Measurements from ENCODE around the gene LAMC1.

LAMC1 gene

GRCh38 chr1:183023146-183023600, at the start of gene LAMC1:
Gene LAMC1, plus strand, starts transcription at chr1:183023420. Its CDS starts 297 bp downstream, at chr1:183023717.
- peak; percentile 80 for DNase-seq (ENCODE audit: low spot score)

DNA sequence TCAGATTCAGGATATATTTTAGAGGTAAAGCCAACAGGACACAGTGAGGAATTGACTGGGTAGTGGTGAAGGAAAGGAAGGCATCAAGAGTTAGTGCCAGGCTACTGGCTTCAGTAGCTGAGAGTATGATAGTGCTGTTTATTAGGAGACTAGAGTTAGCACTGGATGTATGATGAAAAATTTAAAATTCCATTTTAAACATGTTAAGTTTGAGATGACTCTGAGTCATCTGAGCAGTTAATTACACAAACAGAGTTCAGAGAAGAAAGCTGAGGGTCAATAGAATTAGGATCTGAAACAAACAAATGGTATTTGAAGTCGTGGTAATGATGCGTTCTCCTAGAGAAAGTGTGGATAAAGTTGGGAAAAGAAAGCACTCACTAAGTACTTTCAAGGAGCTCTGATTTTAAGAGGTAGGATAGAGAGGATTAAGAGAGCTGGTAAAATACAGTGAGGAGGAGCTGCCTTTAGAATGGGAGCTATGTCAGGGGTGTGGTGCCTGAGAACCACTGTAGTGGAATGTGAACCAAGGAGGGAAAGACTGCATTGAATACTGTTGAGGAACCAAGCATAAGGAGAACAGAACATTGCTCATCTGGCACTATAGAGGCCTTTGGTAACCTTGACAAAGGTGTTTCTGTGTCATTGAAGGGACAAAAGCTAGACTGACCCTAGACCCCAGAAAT, 48.6 kb upstream of the LAMC1 start:
- DNase-seq (ENCODE audit: low spot score) = no peak

DNA sequence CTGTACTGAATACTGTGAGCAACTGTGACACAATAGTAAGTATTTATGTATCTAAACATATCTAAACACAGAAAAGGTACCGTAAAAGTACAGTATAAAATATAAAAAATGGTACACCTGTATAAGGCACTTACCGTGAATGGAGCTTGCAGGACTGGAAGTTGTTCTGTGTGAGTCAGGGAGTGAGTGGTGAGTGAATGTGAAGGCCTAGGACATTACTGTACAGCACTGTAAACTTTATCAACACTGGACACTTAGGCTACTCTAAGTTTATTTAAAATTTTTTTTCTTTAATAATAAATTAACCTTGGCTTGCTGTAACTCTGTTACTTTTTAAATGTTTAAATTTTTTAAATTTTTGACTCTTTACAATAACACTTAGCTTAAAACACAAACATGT, 45.7 kb upstream of the LAMC1 start:
- DNase-seq (ENCODE audit: low spot score) = no peak

DNA sequence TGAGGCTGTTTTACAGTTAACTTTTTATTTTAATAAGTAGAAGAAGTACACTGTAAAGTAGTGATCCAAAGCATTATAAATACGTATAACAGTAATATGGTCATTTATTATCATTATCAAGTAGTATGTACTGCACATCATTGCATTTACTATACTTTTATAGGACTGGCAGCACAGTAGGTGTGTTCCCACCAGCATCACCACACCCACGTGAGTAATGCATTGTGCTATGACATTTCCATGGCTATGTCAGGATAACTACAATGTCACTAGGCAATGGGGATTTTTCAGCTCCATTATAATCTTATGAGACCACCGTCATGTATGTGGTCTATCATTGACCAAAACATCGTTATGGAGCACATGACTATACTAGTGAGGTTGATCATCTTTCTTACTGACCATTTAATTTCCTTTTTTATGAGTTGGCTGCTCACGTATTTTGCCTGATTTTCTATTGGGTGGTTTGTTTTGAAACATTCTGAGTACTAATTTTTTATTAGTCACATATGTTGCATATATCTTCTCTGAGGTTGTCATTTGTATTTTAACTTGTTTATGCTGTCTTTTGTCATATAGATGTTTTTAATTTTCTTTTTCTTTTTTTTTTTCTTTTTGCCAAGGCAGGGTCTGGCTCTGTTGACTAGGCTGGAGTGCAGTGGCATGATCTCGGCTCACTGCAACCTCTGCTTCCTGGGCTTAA, 44.9 kb upstream of the LAMC1 start:
- no peak for DNase-seq (ENCODE audit: low spot score)

DNA sequence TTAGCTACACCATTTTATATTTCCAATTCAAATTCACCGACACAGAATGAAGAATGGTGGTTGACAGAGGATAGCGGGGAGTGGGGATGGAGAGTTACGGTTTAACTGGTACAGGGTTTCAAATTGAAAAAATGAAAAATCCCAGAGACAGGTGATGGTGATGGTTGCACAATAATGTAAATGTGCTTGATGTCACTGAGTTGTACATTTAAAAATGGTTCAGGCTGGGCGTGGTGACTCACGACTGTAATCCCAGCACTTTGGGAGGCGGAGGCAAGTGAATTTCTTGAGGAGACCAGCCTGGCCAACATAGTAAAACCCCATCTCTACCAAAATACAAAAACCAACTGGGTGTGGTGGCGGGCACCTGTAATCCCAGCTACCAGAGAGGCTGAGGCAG, 39.1 kb upstream of the LAMC1 start:
- DNase-seq (ENCODE audit: low spot score) = no peak

DNA sequence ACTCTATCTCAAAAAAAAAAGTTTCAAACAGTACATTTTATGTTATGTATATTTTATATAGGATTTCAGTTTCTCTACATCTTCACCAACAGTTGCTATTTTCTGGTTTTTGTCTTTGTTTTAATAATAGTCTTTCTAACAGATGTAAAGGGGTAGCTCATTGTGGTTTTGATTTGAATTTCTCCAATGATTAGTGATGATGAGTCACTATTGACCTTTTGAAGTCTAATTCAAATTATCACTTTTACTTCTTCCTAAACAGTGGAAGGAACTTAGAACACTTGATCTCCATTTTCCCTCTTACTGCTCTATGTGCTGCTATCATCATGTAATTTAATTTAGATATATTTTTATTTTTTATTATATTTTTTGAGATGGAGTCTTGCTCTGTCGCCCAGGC, 38.6 kb upstream of the LAMC1 start:
- DNase-seq (ENCODE audit: low spot score) = no peak

DNA sequence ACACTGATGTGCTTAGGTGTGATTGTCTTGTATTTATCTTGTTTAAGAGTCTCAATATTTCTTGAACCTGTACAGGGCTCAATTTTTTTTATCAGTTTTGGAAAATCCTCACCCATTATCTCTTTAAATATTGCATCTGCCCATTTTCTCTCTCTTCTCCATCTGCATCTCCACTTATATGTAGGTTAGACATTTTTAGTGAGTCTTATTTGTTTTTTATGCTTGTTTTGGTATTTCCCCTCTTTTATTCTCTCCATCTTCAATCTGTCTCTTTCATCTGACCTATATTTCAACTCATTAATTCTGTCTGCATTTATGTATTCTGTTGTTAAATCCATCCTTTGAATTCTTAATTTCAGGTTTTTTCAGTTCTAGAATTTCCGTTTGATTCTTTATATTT, 37.3 kb upstream of the LAMC1 start:
- DNase-seq (ENCODE audit: low spot score) = no peak

GRCh38 chr1:182990413-182991144, 32.6 kb upstream of the LAMC1 start:
- no peak for DNase-seq (ENCODE audit: low spot score)

DNA sequence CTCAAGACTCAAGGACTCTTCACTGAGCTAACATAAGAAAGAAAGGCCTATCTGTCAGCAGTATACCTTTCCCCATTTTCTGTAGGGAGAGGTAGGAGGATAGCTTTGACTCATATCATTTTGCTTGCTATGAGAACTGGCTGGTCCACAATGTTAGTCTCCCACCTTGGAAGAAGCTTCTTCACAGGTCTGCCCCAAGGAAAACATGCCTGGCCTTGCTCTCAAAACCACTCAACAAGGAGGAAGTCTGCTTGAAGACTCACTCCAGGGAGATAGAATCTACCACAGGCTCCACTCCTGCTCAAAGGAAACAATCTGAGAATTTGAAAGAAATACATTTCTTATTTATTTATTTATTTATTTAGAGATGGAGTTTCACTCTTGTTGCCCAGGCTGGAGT, 29.5 kb upstream of the LAMC1 start:
- no peak for DNase-seq (ENCODE audit: low spot score)

DNA sequence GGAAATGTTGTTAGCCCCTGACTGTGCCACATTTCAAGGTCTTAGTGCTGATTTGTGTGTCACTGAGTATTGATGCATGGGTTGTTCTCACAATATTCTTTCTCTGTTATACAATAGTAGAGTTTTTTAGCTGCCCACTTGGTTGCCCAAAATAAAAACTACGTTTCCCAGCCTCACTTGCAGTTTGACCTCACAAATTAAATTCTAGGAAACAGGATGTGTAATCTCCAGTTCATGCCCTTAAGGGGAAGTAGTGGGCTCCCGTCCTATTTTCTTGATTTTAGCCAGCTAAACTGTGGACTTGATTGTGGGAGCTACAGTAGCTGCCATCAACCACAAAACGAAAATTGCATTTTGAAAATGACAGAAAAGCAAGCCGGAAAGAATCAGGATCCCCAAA, 27.3 kb upstream of the LAMC1 start:
- DNase-seq (ENCODE audit: low spot score) = no peak

DNA sequence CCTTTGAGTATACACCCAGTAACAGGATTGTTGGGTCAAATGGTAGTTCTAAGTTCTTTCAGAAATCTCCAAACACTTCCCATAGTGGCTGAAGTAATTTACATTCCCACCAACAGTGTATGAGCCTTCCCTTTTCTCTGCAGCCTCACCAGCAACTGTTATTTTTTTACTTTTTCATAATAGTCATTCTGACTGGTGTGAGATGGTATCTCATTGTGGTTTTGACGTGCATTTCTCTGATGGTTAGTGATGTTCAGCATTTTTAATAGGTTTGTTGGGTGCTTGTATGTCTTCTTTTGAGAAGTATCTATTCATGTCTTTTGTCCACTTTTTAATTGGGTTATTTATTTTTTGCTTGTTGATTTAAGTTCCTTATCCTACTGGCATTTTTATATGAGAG, 26.4 kb upstream of the LAMC1 start:
- DNase-seq (ENCODE audit: low spot score) = no peak

GRCh38 chr1:182998482-182998881, 24.7 kb upstream of the LAMC1 start:
- no peak for DNase-seq (ENCODE audit: low spot score)

GRCh38 chr1:183000167-183000962, 22.9 kb upstream of the LAMC1 start:
- no peak for DNase-seq (ENCODE audit: low spot score)

DNA sequence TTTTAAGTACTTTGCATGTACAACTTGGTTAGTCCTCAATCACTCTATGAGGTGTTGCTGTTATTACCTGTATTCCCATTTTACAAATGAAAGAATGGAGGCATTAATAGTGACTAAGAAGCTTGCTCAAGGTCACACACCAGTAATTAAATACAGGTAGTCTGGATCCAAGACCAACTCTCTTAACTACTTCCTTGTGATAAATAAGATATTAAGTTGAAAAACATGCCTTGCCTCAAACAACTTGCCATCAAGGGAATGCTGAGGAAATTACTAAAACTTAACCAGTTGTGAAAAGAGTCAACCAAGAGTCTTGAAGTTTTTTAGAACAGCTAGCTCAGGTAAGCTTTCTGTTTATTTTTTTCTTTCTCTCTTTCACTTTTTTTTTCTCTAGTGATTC, 21.0 kb upstream of the LAMC1 start:
- DNase-seq (ENCODE audit: low spot score) = no peak

DNA sequence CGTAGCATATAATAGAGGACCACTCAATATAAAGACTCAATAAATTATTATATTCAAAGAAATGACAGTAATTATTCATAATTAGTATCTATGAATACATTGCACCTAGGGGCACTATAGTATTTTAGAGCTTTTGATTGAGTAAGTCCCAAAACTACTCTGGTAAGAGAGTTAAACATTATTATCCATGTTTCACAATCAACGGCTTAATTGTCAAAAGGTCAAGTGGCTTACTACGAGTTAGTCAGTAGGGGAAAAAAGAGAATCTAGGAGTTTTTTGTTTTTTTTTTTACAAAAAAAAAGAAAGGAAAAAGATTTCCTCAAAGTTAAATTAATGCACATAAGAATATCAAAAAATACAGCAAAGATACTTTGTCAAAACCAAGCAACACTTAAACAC, 20.4 kb upstream of the LAMC1 start:
- DNase-seq (ENCODE audit: low spot score) = no peak

DNA sequence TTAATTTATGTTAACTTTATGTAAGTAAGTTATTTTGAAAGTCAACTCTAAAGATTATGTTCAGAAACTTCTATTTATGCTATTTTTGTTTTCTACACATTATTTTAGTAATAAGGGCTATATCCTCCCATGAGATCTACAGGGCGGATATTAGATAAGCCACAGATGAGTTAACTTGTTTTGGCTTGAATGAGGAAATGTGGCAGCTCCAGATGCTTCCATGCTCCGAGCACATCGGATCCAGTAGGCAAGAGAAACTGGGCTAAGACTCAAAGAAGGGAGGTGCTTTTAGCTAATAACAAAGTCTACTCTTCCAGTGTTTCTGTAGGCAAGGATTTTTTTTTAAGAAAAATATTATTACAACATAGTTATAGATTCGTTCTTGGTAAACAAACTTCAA, 20.0 kb upstream of the LAMC1 start:
- no peak for DNase-seq (ENCODE audit: low spot score)

DNA sequence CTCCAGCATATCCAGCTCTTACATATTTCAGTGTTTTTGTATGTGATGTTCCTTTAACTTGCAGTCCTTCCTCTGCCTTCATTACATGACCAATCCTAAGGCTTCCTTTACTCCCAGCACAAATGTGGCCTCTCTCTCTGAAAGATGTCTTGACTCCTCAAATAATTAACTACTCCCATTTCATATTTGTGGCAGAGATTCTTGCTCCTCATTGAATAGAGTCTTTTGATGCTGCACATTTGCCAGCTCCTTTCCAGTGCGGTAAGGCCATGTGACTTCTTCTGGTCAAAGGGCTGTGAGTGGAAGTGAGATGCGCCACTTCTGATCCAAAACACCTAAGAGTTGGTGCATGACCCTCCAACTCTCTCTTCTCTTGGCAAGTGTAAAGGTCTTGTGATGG, 19.1 kb upstream of the LAMC1 start:
- no peak for DNase-seq (ENCODE audit: low spot score)

DNA sequence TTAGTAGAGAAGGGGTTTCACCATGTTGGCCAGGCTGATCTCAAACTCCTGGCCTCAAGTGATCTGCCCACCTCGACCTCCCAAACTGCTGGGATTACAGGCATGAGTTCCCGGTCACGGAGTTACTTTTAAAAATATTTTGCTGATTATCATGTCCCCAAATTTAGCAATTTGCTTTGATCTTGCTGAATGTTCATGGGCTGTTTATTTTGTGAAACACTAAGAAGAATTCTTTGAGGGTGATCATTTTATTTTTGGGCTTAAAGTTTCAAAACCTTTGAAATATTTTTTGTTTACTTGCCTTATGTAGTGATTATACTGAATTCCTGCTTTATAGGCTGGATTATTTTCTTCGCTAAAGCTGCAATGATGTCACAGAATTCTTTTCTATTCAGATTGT, 11.4 kb upstream of the LAMC1 start:
- DNase-seq (ENCODE audit: low spot score) = no peak

DNA sequence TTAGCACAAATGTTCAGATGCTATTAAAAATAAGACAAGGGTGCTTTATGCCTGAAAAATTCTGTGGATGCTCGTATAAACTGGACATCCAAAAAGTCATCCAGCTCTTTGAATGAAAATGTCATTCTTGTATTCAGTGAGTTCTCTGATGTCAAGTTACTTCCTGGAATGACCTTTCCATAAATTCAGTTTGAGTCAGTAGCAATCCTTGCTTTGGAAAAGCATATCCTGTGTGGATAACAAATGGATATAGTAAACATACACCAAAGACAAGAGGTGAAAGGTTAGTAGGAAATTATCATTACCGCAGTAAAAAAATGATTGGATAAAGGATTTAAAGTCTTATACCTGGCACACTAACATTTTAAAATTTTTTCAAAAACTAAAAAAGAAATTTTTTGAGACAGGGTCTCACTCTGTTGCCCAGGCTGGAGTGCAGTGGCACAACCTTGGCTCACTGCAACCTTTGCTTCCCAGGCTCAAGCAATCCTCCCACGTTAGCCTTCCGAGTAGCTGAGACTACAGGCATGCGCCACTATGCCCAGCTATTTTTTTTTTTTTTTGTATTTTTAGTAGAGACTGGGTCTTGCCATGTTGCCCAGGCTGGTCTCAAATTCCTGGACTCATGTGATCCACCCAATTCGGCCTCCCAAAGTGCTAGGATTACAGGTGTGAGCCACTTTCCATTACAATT, 10.8 kb upstream of the LAMC1 start:
- DNase-seq (ENCODE audit: low spot score) = no peak

- no peak for DNase-seq (ENCODE audit: low spot score)
Observed at GRCh38 chr1:183019139-183019740, 4.0 kb upstream of the LAMC1 start.

- no peak for DNase-seq (ENCODE audit: low spot score)
Observed at GRCh38 chr1:183019860-183020259, 3.4 kb upstream of the LAMC1 start.
